ENCODE data around the gene OR4X2. TPM values are rescaled to one million over a fixed set of nuclear protein-coding genes. Genes with fewer than 3 reads are reported as not detected.
"Not testable (repeated sequence)": the region's sequence is repeated elsewhere in the genome, so short reads cannot be mapped to it uniquely, and the experiment has no call there.

OR4X2 gene
- total RNA-seq (ENCODE audit: insufficient read depth, low replicate concordance), result not detected

- no peak for DNase-seq (ENCODE audit: low spot score)
Observed at GRCh38 chr11:48244804-48245203, at the start of gene OR4X2. TSS of gene OR4X2 (plus strand) at chr11:48245104. CDS start at chr11:48245104, 0 bp downstream.

- DNase-seq (ENCODE audit: low spot score), result no peak
Observed at GRCh38 chr11:48207881-48208280, 37.0 kb upstream of the OR4X2 start.

- DNase-seq (ENCODE audit: low spot score), result no peak
Observed at GRCh38 chr11:48210052-48210451, 34.9 kb upstream of the OR4X2 start.

- DNase-seq (ENCODE audit: low spot score), result no peak
Observed at GRCh38 chr11:48216510-48216909, 28.4 kb upstream of the OR4X2 start, which contains the start of gene OR4B1. TSS of gene OR4B1 (plus strand) at chr11:48216810. CDS start at chr11:48216810, 0 bp downstream.

- DNase-seq (ENCODE audit: low spot score), result no peak
Observed at GRCh38 chr11:48228761-48229160, 16.1 kb upstream of the OR4X2 start.

GRCh38 chr11:48230057-48230456 lies 14.8 kb upstream of the OR4X2 start:
- not testable (repeated sequence) for DNase-seq (ENCODE audit: low spot score)

- DNase-seq (ENCODE audit: low spot score), result no peak
Observed at GRCh38 chr11:48237727-48238126, 7.2 kb upstream of the OR4X2 start.

GRCh38 chr11:48242501-48242900 lies 2.4 kb upstream of the OR4X2 start:
- no peak for DNase-seq (ENCODE audit: low spot score)

- DNase-seq (ENCODE audit: low spot score), result no peak
Observed at GRCh38 chr11:48248902-48249301, 4.0 kb downstream of the OR4X2 start.

GRCh38 chr11:48261600-48261999 lies 16.7 kb downstream of the OR4X2 start:
- no peak for DNase-seq (ENCODE audit: low spot score)

GRCh38 chr11:48263423-48263911 lies 18.6 kb downstream of the OR4X2 start, which contains the start of gene OR4X1:
TSS of gene OR4X1 (plus strand) at chr11:48263861. CDS start at chr11:48263861, 0 bp downstream.
- DNase-seq (ENCODE audit: low spot score), result no peak

GRCh38 chr11:48270621-48271020 lies 25.7 kb downstream of the OR4X2 start:
- DNase-seq (ENCODE audit: low spot score), result no peak

GRCh38 chr11:48272606-48273005 lies 27.7 kb downstream of the OR4X2 start:
- no peak for DNase-seq (ENCODE audit: low spot score)

Other genes starting within 250 kb of the OR4X2 start
- gene OR4B1, start 28.3 kb upstream of the OR4X2 start, total RNA-seq (ENCODE audit: insufficient read depth, low replicate concordance), result not detected
- gene OR4X1, start 18.8 kb downstream of the OR4X2 start, total RNA-seq (ENCODE audit: insufficient read depth, low replicate concordance), result 5.1 TPM
- gene OR4S1, start 61.1 kb downstream of the OR4X2 start, total RNA-seq (ENCODE audit: insufficient read depth, low replicate concordance), result not detected
- 15.2 TPM for gene OR4C3, start 79.8 kb downstream of the OR4X2 start, total RNA-seq (ENCODE audit: insufficient read depth, low replicate concordance)
- 3.1 TPM for gene OR4C5, start 121.4 kb downstream of the OR4X2 start, total RNA-seq (ENCODE audit: insufficient read depth, low replicate concordance)
- 9.4 TPM for gene OR4A47, start 243.7 kb downstream of the OR4X2 start, total RNA-seq (ENCODE audit: insufficient read depth, low replicate concordance)